Measurements from ENCODE around the gene NARS2.
A peak's percentile ranks its signal among the peaks of the same experiment; 100 is the strongest.
"Not testable (repeated sequence)": the region's sequence is repeated elsewhere in the genome, so short reads cannot be mapped to it uniquely, and the experiment has no call there.

NARS2 gene

DNA sequence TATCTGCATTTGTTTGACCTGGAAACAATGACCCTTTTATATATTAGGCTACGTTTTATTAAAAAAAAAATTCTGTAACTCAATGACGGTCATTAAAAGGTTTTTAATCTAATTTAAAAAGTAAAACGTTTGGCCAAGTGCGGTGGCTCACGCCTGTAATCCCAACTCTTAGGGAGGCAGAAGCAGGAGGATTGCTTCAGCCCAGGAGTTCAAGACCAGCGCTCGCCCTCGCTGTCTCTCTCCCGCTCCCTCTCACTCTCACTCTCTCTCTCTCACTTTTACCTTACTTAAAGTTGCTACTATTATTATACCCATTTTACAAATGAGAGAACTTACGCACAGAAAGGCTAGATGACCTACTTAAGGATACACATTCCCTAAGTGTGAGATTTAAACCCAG, 814 bp upstream of the NARS2 start:
- no peak for DNase-seq

- DNase-seq = no peak
Observed at GRCh38 chr11:78573681-78574080, 983 bp downstream of the NARS2 start.

DNA sequence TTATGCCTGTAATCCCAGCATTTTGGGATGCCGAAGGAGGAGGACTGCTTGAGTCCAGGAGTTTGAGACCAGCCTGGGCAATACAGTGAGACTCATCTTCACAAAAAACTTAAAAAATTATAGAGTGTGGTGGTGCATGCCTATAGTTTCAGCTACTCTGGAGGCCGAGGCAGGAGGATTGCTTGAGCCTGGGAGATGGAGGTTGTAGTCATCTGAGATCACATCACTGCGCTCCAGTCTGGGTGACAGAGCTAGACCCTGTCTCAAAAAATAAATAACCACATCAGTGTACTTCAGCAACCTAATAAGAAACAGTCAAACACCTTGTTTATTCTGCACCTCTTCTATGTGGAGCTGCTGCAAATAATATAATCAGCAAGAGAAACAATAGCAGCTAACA, 1.4 kb downstream of the NARS2 start:
- no peak for DNase-seq

DNA sequence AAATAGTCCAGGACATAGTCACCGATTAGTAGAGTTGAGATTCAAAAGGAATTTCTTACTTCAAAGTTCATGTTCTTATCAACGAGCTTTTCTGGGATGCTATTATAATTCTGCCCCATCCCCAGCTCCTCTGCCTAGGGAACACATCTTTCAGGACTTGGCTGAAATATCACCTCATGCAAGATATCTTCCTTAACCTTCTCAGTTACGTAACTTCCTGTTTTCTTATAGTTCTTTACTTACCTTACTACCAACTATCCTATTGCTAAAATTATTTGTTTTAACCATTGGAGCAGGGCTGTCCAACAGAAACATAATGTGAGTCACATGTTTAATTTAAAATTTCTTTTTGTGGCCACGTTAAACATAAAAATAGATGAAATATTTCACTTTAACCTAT, 2.3 kb downstream of the NARS2 start:
- no peak for DNase-seq

GRCh38 chr11:78570031-78570430, 4.6 kb downstream of the NARS2 start:
- no peak for DNase-seq

GRCh38 chr11:78567209-78567608, 7.5 kb downstream of the NARS2 start:
- DNase-seq = peak; percentile 74

DNA sequence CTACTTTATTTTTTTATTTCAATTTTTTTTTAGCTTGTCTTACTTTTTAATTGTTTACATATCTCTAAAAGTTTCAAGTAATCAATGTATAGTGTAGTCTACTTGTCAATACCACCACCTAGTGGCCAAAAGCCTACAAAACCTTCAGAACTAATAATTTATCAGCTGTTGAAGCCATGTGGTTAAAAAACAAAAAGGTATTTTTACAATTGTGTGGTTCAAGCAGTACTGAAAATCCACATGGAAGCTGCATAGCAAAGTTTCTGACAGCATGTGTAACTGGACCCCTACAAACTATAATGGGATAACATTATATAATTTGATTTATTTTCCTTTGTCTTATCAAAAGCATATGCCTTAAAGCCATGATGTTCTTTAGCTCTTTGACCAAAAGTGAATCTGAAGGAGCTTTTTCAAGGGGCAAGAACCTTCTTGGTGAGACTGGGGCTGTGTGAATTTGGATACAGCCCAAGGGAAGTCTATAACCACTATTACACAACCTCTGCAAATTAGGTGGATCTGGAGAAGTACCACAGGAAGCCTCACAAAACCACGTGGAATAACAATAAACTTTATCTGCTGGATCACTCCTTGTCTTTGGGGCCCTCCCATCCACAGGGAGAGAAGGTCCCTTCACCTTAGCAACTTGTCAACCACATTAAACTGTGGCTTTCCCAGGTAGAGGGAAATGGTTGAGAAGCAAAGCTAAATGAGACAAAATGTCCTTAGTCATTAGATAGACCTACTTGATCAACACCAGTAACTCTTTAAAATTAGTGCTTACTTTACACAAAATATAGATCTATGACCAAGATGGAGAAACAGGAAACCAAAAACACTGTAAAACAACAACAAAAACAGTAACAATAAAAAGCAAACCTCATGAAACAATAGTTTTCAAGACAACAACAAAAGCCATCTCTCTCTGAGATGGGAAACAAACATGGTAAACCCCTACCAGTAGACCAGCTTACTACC, 9.9 kb downstream of the NARS2 start:
- DNase-seq = peak; percentile 70

DNA sequence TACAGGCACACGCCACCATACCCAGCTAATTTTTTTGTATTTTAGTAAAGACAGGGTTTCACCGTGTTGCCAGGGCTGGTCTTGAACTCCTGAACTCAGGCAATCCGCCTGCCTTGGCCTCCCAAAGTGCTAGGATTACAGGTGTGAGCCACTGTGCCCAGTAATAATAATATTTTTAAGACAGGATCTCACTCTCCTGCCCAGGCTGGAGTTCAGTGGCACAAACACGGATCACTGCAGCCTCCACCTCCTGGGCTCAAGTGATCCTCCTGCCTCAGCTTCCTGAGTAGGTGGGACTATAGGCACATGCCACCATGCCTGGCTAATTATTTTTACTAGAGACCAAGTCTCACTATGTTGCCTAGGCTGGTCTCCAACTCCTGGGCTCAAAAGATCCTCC, 10.6 kb downstream of the NARS2 start:
- not testable (repeated sequence) for DNase-seq

- DNase-seq = not testable (repeated sequence)
Observed at GRCh38 chr11:78563090-78563489, 11.6 kb downstream of the NARS2 start.

DNA sequence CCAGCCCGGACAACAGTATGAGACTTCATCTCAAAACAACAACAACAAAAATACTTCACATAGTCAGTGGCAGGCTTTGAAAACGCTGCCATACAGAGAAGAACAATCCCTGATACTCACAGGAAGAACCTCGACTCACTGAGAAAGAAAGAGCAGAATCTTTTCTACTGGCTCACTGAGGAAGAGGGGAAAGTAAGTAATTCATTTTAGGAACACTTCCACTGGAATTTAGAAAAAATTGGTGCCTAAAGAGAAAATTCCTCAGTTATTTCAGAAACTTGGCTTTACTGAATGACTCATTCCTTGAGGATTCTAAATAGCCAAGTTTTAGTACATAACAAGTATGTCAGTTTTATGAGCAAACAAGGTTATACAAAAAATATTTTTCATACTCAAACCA, 12.3 kb downstream of the NARS2 start:
- peak; percentile 86 for DNase-seq

DNA sequence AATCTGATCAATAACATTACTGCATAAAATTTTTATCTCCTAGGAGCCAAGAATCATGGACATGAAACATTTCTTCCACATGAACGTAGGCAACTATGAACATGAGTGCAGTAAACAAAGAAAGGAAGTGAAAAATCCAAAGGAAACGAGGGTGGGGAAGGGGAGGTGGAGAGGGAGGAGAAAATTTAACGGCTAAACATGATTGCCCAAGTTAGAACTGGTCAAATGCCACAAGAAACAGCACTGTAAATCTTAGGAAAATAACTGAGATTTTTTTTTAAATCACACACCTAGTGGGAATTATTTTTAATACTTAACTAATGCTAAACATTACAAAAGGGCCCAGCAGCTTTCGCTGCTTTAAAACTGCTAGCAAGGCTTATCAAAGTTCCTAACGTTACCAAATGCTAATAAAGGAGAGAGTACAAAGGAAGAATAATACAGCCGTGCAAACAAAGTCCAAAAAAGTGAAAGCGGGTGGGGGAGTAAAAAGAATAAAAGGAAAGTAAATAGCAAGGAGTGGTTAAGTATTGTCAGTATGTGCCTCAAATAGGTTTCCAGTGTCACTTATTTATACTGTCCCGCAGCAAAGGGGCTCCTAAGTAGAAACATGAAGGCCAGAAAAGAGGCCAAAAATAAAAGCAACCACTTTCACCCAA, 13.7 kb downstream of the NARS2 start:
- no peak for DNase-seq

- no peak for DNase-seq
Observed at GRCh38 chr11:78560153-78560552, 14.5 kb downstream of the NARS2 start.

- no peak for DNase-seq
Observed at GRCh38 chr11:78557236-78557635, 17.4 kb downstream of the NARS2 start.

DNA sequence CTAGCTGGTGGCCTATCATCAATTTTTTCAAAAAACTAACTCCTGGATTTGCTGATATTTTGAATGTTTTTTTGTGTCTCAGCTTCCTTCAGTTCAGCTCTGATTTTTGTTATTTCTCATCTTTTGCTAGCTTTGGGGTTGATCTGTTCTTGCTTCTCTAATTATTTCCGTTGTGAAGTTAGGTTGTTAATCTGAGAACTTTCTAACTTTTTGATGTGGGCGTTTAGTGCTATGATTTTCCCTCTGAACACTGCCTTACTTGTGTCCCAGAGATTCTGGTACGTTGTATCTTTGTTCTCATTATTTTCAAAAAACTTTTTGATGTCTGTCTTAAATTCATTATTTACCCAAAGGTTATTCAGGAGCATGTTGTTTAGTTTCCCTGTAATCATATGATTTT, 19.1 kb downstream of the NARS2 start:
- DNase-seq = no peak

DNA sequence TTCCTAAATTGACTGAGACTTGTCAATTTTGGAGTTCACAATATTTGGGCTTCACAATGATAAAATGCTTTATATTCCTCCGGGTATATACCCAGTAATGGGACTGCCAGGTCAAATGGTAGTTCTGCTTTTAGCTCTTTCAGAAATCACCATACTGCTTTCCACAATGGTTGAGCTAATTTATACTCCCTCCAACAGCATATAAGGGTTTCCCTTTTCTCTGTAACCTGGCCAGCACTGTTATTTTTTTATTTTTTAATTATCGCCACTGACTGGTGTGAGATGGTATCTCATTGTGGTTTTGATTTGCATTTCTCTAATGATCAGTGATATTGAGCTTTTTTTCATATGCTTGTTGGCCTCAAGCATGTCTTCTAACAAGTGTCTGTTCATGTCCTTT, 21.8 kb downstream of the NARS2 start:
- no peak for DNase-seq

DNA sequence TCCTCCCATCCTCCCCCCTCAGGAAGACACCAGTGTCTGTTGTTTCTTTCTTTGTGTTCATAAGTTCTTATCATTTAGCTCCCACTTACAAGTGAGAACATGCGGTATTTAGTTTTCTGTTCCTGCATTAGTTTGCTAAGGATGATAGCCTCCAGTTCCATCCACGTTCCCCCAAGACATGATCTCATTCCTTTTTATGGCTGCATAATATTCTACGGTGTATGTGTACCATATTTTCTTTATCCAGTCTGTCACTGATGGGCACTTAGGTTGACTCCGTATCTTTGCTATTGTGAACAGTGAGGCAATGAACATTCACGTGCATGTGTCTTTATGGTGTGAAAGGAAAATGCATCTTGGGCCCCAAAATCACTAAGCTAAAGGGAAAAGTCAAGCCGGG, 22.5 kb downstream of the NARS2 start:
- DNase-seq = not testable (repeated sequence)

DNA sequence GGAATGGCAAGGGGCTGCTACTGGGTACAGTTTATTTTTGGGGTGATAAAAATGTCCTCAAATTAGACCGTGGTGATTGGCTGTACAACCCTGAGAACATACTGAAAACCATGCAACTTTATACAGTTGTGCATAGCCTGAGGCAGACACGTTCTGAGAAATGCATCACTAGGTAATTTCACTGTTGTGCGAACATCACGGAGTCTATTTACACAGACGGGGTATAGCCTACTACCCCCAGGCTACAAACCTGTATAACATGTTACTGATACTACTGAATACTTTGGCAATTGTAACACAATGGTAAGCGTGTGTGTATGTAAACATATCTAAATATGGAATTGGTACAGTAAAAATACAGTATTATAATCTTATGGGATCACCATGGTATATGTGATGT, 23.6 kb downstream of the NARS2 start:
- no peak for DNase-seq

- no peak for DNase-seq
Observed at GRCh38 chr11:78549624-78550409, 24.8 kb downstream of the NARS2 start.

- DNase-seq = no peak
Observed at GRCh38 chr11:78548911-78549590, 25.6 kb downstream of the NARS2 start.

DNA sequence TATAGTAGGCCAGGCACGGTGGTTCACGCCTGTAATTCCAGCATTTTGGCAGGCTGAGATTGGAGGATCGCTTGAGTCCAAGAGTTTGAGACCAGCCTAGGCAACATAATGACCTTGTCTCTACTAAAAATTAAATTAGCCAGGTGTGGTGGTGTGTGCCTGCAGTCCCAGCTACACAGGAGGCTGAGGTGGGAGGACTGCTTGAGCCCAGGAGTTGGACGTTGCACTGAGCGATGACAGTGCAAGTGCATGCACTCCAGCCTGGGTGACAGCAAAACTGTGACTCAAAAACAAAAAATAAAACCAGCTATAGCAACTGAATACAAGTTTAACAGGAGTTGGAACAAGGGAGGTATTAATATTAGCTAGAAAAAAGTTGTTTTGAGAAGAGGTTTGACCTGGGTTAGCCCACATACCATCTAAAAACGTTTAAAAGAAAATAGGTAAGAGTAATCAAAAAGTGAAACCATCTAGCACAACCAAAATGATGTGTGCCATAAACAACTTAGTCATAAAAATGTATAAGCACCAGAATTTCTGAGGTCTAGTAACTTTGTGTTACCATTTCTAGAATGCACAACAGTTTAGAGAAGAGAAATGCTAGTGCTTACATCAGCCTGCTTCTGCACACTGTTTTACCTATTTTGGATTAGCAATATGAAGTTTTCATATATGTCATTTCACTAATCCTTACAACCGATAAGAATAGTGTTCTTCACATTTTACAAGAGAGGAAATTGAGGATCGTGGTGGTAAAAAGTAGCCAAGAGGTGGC, 26.5 kb downstream of the NARS2 start:
- no peak for DNase-seq

DNA sequence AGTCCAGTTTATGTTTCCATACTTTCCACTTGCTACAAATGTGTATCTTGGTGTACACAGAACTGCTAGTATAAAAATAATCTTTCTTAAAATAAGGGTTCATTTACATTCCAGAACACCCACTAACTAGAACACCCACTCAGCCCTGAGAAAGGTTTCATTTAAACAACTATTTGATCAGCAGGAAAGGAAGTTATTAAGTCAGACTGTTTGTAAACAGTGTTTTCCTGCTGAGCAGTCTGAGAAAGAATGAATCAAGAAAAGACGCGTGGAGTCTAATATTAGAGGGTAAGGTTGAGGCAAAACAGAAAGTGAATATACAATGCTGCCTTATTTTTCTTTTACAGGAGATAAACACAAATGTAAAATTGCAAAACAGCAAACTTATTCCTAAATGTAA, 32.7 kb downstream of the NARS2 start:
- DNase-seq = no peak

DNA sequence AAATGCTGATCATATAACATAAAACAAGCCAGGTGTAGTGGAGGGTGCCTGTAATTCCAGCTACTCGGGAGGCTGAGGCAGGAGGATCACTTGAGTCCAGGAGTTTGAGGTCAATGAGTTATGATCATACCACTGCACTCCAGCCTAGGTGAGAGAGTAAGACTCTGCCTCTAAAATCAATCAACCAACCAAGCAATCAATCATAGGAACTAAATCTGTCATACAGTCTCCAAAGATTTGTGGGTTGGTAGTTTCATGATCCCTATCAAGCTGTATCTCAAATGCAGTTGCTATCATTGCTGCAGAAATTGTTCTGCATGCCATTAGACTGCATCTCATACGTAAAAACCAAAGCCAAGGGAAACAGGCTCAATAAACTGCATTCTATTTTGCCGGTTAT, 33.1 kb downstream of the NARS2 start:
- DNase-seq = no peak
